Putamen (tissue), 1 donor: Measurements from ENCODE around the gene IMPG1.

ENCODE experiments used
- DNase-seq: peaks from one replicate; pipeline ENCODE4 v3.0.0-alpha.2; 2016; ENCODE audit warnings: low spot score

IMPG1 gene, protein sequence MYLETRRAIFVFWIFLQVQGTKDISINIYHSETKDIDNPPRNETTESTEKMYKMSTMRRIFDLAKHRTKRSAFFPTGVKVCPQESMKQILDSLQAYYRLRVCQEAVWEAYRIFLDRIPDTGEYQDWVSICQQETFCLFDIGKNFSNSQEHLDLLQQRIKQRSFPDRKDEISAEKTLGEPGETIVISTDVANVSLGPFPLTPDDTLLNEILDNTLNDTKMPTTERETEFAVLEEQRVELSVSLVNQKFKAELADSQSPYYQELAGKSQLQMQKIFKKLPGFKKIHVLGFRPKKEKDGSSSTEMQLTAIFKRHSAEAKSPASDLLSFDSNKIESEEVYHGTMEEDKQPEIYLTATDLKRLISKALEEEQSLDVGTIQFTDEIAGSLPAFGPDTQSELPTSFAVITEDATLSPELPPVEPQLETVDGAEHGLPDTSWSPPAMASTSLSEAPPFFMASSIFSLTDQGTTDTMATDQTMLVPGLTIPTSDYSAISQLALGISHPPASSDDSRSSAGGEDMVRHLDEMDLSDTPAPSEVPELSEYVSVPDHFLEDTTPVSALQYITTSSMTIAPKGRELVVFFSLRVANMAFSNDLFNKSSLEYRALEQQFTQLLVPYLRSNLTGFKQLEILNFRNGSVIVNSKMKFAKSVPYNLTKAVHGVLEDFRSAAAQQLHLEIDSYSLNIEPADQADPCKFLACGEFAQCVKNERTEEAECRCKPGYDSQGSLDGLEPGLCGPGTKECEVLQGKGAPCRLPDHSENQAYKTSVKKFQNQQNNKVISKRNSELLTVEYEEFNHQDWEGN

GRCh38 chr6:76072562-76072961, at the start of gene IMPG1:
Gene IMPG1, minus strand, starts transcription at chr6:76072662. Its CDS starts 174 bp downstream, at chr6:76072488.
- DNase-seq, result no peak

- no peak for DNase-seq
Measured at GRCh38 chr6:76120302-76120701, 47.8 kb upstream of the IMPG1 start.

DNA sequence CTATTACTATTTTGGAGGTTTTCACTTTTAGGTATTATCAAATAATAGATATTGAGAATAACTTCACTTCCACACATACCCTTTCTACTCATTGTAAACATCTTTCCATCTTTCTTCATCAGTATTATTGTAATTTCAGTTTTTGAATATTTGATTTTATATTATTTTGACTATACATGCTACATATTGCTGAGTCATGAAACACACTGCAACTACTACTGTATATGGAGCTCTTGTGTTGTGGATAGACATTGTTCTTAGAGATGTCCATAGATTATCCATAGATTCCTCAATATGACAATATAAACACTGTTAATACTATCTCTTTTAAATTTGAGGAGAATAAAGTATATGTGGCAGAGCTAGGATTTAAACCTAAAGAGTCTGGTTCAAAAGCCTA, 819 bp upstream of the IMPG1 start:
- no peak for DNase-seq

GRCh38 chr6:76057469-76057868, 15.0 kb downstream of the IMPG1 start:
- no peak for DNase-seq

GRCh38 chr6:76052314-76052713, 20.1 kb downstream of the IMPG1 start:
- DNase-seq, result no peak

DNA sequence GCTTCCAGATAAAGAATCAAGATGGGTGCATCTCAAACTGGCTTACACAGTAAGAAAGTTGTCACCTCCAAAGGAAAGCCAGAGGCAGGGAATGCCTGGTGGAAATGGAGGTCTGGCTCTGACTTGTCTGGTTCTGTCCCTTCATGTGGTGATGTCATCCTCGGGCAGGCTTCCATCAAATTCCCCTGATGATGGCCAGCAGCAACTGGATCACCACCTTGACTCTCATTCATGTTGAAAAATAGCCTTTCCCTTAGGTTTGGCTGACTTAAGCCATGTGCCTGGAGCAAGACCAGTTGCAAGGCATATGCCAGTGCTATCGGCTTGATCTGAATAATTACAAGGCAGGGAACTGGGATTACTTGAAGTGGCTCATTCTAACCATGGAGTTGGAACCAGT, 28.8 kb downstream of the IMPG1 start:
- no peak for DNase-seq

DNA sequence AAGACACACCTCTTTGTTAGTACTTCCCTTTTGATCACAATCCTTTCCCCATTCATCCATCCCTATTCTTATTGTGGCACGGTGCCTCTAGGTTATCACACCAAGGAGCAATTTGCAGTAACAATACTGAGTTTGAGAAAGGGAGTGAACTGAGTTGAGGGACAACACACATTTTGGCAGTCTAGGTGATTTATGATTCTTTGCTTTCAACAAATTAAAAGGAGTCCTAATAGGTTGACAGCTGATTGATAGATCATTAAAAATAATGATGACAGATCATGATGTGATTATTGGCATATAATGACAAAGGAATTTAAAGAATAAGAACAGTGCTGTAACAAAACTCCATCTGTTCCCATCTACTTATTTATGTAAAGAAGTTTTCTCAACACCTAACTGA, 36.7 kb downstream of the IMPG1 start:
- no peak for DNase-seq

DNA sequence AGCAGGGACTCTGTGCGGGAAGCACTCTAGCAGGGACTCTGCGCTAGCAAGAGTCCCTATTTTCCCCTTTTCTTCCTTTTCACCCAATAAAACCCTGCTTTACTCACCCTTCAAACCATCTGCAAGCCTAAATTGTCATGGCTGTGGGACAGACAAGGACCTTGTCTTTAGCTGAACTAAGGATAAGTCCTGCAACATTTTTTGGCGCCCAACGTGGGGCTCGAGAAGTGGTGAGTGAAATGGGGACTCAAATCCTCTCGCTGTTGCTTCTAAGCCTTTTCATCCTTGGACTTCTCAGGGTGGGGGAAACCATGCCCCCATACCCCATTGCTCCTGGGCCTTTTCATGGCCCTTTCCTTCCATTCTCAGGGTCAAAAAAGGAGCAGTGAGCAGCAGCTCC, 46.4 kb downstream of the IMPG1 start:
- DNase-seq, result no peak

- DNase-seq, result no peak
Measured at GRCh38 chr6:76014626-76015530, 57.6 kb downstream of the IMPG1 start.

DNA sequence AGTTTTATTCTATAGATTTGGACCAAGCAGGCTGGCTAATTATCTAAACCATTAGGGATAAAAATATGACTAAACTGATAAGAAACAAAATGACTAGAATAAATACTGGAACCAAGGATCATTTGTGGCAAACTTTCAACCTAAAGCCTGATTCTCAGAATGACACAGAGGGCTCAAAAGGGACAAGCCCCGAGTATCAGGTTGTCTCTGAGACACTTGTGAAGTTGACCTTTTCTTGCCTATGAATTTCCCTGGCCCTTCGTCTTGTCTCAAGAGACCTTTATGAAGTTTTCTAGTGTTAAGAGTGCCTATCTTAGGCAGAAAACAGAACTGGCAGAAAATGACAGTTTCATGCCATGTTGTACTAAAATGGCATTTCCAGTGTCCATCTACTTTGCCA, 68.3 kb downstream of the IMPG1 start:
- DNase-seq, result no peak

DNA sequence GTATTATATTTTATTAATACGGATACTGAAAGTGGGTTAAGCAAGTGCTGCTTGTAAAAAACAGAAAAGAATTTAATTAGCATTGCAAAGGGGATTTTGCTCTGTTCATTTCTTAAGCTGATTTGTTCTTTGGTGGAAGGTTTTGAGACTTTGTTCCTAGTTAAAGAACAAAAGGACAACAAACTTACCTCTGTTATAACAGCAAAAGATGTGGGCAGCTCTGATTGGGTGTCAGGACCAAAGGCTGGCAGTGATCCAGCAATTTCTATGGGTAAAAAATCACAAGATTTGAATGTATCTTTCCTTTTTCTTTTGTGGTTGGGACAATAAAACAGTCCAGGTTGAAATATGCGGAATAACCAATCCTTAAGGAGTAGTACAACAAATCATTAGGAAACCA, 68.8 kb downstream of the IMPG1 start:
- DNase-seq, result no peak

GRCh38 chr6:76003113-76003512, 69.3 kb downstream of the IMPG1 start:
- no peak for DNase-seq

GRCh38 chr6:76000629-76001028, 71.8 kb downstream of the IMPG1 start:
- DNase-seq, result no peak

GRCh38 chr6:75997696-75998095, 74.8 kb downstream of the IMPG1 start:
- DNase-seq, result peak; percentile 42

GRCh38 chr6:75993236-75994162, 79.0 kb downstream of the IMPG1 start:
- no peak for DNase-seq

DNA sequence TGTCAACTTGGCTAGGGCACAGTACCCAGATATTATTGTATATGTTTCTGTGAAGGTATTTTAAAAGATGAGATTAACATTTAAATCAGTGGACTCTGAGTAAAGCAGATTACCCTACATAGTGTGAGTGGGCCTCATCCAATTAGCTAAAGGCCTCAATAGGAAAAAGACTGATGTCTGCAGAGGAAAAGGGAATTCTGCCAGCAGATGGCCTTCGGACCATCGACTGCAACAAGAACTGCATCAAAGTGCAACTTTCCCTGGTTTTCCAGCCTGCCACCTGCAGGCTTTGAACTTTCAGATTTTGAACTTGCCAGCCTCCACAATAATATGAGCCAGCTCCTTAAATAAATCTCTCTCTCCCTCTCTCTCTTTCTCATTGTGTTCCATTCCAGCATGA, 80.5 kb downstream of the IMPG1 start:
- no peak for DNase-seq

- DNase-seq, result no peak
Measured at GRCh38 chr6:75986935-75987334, 85.5 kb downstream of the IMPG1 start.

- DNase-seq, result no peak
Measured at GRCh38 chr6:75975904-75976303, 96.6 kb downstream of the IMPG1 start.

- no peak for DNase-seq
Measured at GRCh38 chr6:75970093-75970492, 102.4 kb downstream of the IMPG1 start.

DNA sequence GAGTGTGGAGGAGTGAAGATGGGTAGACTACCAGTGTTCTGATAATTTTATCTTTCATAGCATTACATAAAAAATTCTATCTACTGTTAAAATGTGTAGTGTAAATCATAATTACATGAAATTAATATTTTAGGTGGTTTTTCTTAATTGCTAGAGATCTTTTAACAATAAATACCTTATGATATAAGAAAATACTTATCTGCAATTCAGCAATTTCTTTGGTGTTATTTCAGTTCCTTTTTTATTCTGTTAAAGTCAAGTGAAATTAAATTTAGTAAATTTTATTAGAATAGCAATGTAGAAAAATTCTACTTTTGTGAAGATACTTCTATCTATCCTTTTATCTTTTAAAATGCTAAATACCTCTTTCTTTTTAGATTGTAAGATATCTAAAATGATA, 104.3 kb downstream of the IMPG1 start:
- no peak for DNase-seq

- DNase-seq, result no peak
Measured at GRCh38 chr6:75963569-75963968, 108.9 kb downstream of the IMPG1 start.
